Measurements from ENCODE around the gene PHLDB1.
"Not testable (repeated sequence)": the region's sequence is repeated elsewhere in the genome, so short reads cannot be mapped to it uniquely, and the experiment has no call there.

PHLDB1 gene

DNA sequence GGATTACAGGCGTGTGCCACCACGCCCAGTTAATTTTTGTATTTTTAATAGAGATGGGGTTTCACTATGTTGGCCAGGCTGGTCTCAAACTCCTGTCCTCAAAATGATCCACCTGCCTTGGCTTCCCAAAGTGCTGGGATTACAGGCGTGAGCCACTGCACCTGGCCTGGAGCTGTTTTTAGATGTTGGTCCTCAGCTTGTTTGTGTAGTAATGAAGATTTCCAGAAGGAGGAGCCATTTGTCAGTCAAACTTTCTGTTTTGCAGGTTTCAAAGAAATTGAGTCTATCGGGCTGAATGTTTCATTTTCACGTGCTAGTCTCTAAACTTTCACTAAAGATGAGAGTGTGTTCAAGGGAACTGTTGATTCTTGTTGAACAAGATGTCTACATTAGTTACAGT lies 12.4 kb upstream of the PHLDB1 start:
- not testable (repeated sequence) for H3K4me3 Mint-ChIP-seq, DNase-seq, H3K9me3 Mint-ChIP-seq, H3K27me3 Mint-ChIP-seq
- H3K36me3 Mint-ChIP-seq = peaks cover 55% of the 10 kb centered on the region
- H3K27ac Mint-ChIP-seq = peak overlapping the region; percentile 73
- CTCF ChIA-PET = interaction anchor here (0.9 to 4.8 kb wide), 13 partner anchors 11 to 335 kb away, joined by 3 to 55 read pairs (median 5); partner anchors contain the start of gene PHLDB1
- H3K4me1 Mint-ChIP-seq = peaks cover 19% of the 10 kb centered on the region

DNA sequence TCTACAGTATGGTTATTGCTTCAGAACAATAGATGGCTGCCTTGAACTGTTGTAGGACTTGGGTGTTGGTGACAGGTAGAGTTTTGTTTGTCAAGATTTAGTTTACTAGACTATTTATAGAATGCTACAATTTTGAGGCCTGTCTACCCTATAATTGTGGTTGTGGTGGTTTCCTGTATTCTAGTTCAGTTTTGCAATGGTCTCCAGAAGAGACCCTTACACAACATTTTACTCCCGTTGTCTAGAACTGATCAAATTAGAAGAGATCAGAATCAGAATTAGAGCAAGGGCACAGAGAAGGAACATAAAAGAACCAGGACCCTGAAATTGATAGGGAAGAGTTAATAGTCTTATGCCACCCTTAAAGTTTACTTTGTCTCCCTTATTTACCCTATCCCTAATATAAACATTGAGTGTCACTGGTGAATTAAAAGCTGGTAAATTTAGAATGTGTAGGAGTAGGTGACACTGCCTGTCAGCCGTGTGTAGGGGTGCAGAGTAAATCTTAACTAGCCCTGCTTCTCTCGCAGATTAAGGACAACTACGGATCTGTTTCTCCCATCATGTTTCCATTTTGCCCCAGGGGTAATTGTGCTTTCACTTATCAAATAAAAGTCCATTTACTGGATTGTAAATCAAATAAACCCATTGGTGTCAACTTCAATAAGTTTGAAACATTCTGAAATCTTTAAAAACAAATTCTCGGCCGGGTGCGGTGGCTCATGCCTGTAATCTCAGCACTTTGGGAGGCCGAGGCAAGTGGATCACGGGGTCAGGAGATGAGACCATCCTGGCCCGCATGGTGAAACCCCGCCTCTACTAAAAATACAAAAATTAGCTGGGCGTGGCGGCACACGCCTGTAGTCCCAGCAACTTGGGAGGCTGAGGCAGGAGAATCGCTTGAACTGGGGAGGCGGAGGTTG lies 10.9 kb upstream of the PHLDB1 start:
- Mint-ChIP-seq H3K36me3 (peaks cover 54% of the 10 kb centered on the region), H3K4me1 (peaks cover 19% of the 10 kb centered on the region), H3K27ac (peak overlapping the region; percentile 72), H3K9me3 (no peaks in the 10 kb centered on the region), H3K27me3 (no peaks in the 10 kb centered on the region), H3K4me3 (no peak overlapping the region)
- DNase-seq = no peak
- CTCF ChIA-PET = interaction anchor here (1.1 to 4.7 kb wide), 3 partner anchors 9 to 13 kb away, joined by 3 to 46 read pairs (median 33); partner anchors contain the start of gene PHLDB1

DNA sequence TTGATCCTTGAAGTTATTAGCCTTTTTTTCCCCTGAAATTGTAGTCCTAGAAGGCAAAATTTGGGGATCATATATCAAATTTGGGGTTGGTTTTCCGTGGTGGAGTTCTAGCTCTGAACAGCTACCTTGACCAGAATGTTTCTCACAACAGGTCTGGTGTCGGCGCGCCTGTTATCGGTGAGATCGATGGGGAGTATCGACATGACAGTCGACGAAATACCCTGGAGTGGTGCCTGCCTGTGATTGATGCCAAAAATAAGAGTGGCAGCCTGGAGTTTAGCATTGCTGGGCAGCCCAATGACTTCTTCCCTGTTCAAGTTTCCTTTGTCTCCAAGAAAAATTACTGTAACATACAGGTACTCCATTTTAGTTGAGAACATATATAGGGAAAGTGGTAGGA lies 9.9 kb upstream of the PHLDB1 start:
- DNase-seq = no peak
- Mint-ChIP-seq H3K4me3 (no peak overlapping the region), H3K9me3 (no peaks in the 10 kb centered on the region), H3K27me3 (no peaks in the 10 kb centered on the region), H3K4me1 (peaks cover 19% of the 10 kb centered on the region), H3K36me3 (peaks cover 59% of the 10 kb centered on the region), H3K27ac (no peak overlapping the region)
- CTCF ChIA-PET = interaction anchor here (1.1 kb wide), 1 partner anchor 9 kb away, joined by 3 read pairs; the partner anchor contains the start of gene PHLDB1

DNA sequence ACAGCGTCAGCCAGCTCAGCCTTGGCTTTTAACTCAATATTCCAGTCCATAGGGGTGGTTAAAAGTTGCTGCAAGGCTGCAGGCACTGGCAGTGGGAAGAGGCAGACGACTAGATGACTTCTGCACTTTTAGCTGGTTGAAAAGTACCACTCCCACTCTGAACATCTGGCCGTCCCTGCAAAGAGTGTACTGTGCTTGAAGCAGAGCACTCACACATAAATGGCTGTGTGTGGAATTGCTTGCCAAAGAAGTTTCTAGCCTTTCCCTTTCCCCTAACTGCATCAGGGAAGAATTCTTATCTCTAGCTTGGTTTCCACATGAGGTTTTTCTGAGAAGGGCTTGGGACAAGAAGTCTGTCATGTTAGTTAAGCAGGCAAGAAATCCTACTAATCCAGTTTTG lies 5.1 kb upstream of the PHLDB1 start:
- DNase-seq = no peak
- H3K4me3 Mint-ChIP-seq = no peak overlapping the region
- peak overlapping the region; percentile 0 for H3K27ac Mint-ChIP-seq
- H3K9me3 Mint-ChIP-seq = no peaks in the 10 kb centered on the region
- peaks cover 42% of the 10 kb centered on the region for H3K36me3 Mint-ChIP-seq
- peaks cover 4% of the 10 kb centered on the region for H3K4me1 Mint-ChIP-seq
- CTCF ChIA-PET = no interaction called here
- peaks cover 24% of the 10 kb centered on the region for H3K27me3 Mint-ChIP-seq

DNA sequence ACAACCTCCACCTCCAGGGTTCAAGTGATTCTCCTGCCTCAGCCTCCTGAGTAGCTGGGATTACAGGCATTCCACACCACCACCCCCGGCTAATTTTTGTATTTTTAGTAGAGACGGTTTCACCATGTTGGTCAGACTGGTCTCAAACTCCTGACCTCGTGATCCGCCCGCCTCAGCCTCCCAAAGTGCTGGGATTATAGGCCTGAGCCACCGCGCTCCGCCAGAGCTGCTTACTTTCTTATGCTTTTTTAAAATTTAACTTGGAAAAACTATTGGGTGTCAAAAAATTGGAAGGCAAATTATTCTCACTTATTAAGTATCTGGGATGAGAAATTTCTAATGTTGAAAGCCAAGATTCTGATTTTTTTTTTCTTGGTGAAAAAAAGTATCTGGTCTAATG lies 3.7 kb upstream of the PHLDB1 start:
- H3K27ac Mint-ChIP-seq, H3K9me3 Mint-ChIP-seq, H3K4me3 Mint-ChIP-seq, H3K4me1 Mint-ChIP-seq, DNase-seq: not testable (repeated sequence)
- CTCF ChIA-PET = interaction anchor here (0.6 to 4.9 kb wide), 3 partner anchors 10 to 734 kb away, joined by 3 to 46 read pairs (median 4); no protein-coding TSS in a partner anchor
- Mint-ChIP-seq H3K27me3 (peaks cover 38% of the 10 kb centered on the region), H3K36me3 (peaks cover 34% of the 10 kb centered on the region)

DNA sequence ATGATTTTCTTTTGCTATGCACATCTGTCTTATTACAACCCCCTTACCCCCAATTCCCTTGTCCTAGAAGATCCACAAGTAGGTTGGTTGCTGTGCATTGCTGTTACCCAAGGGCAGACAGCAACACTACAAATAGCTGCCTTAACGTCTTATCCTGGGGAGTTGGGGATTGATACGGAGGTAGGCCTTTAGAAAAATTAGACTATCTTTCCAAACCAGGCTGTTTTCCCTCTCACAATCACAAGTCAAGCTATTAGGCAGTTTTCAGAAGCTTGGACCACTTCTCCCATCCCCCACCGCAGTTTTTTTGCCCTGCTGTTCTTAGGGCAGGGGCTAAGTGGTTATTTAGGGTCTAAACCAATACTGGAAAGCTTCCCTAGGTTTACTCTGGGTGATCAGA lies 2.8 kb upstream of the PHLDB1 start:
- Mint-ChIP-seq H3K4me3 (no peak overlapping the region), H3K9me3 (no peaks in the 10 kb centered on the region), H3K27ac (no peak overlapping the region), H3K4me1 (peaks cover 15% of the 10 kb centered on the region), H3K27me3 (peaks cover 46% of the 10 kb centered on the region), H3K36me3 (peaks cover 31% of the 10 kb centered on the region)
- CTCF ChIA-PET = interaction anchor here (0.6 to 4.9 kb wide), 3 partner anchors 9 to 322 kb away, joined by 3 to 46 read pairs (median 4); no protein-coding TSS in a partner anchor
- DNase-seq = no peak

DNA sequence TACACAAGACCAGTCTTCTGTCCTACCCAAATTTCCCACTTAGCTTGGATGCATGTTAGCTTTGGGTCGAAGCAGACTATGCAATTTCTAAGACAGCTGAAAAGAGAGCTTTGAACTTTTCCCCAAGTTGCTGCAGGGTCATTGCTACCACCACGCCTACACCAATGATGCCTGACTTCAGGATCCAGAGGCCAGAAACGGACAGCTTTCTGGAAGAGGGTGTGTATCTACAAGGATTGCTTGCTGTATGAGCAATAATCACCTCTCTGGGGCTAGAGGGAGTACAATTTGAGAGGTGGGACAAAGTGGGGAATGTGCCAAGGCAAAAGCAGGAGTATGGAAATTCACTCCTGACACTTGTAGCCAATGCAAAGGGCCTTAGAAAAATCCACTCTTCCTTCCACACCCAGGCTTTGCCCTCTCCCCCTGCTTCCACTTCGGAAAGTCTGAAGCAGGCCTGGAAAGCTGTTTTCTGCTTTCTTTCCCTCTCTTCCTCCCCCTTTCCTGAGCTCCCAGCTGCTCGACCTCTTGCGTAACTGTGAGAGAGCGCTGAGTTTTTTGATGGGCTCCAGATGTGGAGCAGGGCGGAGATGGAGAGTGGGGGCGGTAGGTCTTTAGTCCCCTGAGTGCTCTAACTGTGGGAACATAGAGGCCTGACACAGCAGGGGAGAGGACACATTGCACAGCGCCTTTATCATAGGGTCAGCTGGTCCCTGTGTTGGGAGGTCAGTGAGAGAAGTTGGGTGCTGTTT lies 2.1 kb upstream of the PHLDB1 start:
- H3K4me1 Mint-ChIP-seq = peaks cover 20% of the 10 kb centered on the region
- no peaks in the 10 kb centered on the region for H3K9me3 Mint-ChIP-seq
- H3K27me3 Mint-ChIP-seq = peaks cover 54% of the 10 kb centered on the region
- H3K36me3 Mint-ChIP-seq = peaks cover 24% of the 10 kb centered on the region
- H3K4me3 Mint-ChIP-seq = no peak overlapping the region
- CTCF ChIA-PET = interaction anchor here (0.6 to 4.9 kb wide), 3 partner anchors 9 to 321 kb away, joined by 3 to 46 read pairs (median 4); no protein-coding TSS in a partner anchor
- no peak for DNase-seq
- no peak overlapping the region for H3K27ac Mint-ChIP-seq

DNA sequence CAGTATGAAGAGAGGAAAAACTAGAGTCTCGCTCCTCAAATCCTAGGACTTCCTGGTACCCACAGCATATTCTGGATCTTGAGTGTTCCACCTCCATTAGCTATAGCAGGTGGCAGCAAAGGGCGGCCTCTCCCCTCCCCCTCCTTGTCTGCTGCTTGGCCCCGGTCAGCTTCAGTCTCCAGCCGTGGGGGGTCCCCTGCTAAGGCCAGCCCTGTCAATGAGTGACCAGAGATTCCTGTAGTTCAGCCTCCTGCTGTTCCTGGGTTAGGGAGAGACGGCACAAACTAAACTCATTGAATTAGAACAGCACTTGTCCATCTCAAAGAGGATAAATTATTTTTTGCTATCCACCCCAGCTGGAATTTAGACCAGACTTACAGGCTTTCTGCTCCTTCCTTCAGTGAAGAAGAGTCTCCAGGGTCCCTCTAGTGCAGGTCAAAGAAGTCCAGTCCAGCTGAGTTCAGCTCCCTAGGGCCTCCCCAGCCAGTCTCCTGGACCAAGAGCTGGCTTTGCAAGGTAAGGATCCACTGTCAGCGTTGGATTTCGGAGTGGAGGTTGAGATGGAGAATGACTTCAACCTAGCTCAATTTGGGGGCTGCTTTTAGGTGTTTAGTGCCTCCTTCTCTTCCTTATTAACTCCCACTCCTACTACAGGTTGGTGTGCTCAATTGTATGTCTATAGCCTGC lies 1.1 kb upstream of the PHLDB1 start:
- Mint-ChIP-seq H3K27ac (no peak overlapping the region), H3K4me3 (peak overlapping the region; percentile 46), H3K27me3 (peaks cover 64% of the 10 kb centered on the region), H3K4me1 (peaks cover 23% of the 10 kb centered on the region), H3K9me3 (no peaks in the 10 kb centered on the region), H3K36me3 (peaks cover 20% of the 10 kb centered on the region)
- DNase-seq = no peak
- CTCF ChIA-PET = interaction anchor here (1.6 to 4.9 kb wide), 2 partner anchors 9 to 12 kb away, joined by 3 to 46 read pairs; no protein-coding TSS in a partner anchor

DNA sequence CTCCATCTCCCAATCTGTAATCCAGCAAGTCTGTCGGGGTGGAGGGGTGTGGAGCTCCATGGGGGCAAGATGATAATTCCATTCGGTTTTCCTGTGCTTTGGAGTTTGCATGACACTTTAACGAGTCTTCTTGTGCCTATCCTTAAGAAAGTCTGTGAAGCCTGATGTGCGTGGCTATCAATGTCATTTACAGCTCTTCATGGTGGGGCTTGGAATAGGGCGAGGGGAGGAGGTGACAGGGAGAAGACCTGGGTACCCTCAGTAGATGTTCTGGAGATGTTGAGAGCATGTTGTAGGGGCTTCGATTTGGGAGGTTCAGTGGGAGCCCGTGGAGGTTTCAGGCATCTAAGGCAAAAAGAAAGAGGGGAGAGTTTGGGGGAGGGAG lies 579 bp upstream of the PHLDB1 start:
- peaks cover 24% of the 10 kb centered on the region for H3K4me1 Mint-ChIP-seq
- no peaks in the 10 kb centered on the region for H3K9me3 Mint-ChIP-seq
- H3K4me3 Mint-ChIP-seq = peak overlapping the region; percentile 46
- H3K36me3 Mint-ChIP-seq = peaks cover 15% of the 10 kb centered on the region
- peaks cover 65% of the 10 kb centered on the region for H3K27me3 Mint-ChIP-seq
- CTCF ChIA-PET = interaction anchor here (1.6 to 4.9 kb wide), 2 partner anchors 10 to 13 kb away, joined by 3 to 46 read pairs; no protein-coding TSS in a partner anchor
- no peak for DNase-seq
- H3K27ac Mint-ChIP-seq = no peak overlapping the region

DNA sequence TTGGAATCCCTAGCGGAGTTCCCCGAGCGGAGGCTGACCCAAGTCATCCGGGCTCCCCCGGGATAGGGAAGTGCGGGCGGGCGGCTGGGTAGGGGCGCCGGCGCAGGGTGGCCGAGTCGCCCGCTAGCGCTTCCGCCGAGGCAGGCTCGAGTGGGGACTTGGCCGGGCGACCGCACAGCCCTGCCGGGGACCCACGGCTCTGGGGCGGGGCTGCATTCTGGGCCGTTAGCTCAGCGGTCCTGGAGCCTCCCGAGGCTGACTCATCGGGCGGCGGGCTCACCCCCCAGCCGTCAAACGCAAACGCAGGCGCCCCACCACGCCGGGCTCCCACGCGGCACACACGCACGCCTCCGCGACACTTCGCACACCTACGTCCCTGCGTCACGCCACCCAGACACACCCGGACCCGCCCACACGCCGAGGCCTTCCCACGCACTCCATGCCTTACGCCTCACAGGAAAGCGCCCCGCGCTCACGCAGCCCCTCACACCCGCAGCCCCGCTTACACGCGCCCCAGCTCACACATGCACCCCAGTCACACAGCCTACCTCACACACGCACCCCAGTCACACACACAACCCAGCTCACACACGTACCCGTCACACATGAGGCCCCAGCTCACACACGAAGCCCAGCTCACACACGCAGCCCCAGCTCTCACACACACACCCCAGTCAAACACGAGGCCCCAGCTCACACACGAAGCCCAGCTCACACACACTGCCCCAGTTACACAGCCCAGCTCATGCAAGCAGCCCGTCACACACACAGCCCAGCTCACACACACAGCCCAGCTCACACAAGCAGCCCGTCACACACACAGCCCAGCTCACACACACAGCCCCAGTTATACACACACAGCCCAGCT lies 1.2 kb downstream of the PHLDB1 start:
- peak; percentile 79 for DNase-seq
- peak overlapping the region; percentile 66 for H3K4me3 Mint-ChIP-seq
- CTCF ChIA-PET = interaction anchor here (0.6 to 2.8 kb wide), 8 partner anchors 11 to 165 kb away, joined by 3 to 33 read pairs (median 4); partner anchors contain the start of gene ARCN1
- H3K9me3 Mint-ChIP-seq = no peaks in the 10 kb centered on the region
- no peak overlapping the region for H3K27ac Mint-ChIP-seq
- H3K4me1 Mint-ChIP-seq = peaks cover 24% of the 10 kb centered on the region
- peaks cover 4% of the 10 kb centered on the region for H3K36me3 Mint-ChIP-seq
- peaks cover 81% of the 10 kb centered on the region for H3K27me3 Mint-ChIP-seq

DNA sequence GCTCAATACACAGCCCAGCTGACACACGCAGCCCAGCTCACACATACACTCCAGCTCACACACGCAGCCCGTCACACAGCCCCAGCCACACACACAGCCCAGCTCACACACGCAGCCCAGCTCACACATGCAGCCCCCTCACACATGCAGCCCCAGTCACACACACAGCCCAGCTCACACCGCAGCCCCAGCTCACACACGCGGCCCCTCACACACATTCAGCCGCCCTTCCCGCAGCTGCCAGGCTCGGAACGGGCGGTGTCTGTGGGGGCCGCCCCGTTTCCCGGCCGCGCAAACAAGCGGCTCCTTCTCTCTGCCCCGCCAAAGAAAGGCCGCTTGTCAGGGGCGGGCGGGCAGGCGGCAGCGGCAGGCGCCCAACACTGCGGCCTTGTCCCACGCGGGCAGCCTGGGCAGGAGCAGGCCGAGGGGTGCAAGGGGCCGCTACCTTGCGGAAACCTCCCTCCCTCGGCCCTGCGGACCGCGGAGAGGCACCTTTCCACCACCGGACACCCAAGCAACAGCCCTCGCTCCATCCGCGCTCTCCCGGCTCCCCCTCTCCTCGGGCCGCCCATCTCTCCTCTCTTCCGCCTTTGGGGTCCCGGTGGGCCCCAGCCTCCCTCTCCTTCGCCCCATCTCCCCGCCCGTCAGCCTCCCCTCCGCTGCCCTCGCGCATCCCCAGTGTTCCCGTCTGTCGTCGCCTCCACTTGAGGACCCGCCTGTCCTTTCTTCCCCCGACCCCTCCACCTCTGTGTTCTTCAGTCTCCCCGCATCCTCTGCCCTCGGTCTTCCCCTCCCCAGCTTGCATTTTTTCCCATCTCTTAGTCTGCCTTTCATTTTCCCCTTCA lies 2.2 kb downstream of the PHLDB1 start:
- Mint-ChIP-seq H3K4me1 (peaks cover 24% of the 10 kb centered on the region), H3K36me3 (no peaks in the 10 kb centered on the region), H3K4me3 (peak overlapping the region; percentile 66), H3K27ac (no peak overlapping the region), H3K27me3 (peaks cover 91% of the 10 kb centered on the region), H3K9me3 (no peaks in the 10 kb centered on the region)
- CTCF ChIA-PET = interaction anchor here (0.5 to 2.8 kb wide), 8 partner anchors 10 to 149 kb away, joined by 3 to 33 read pairs (median 4); partner anchors contain the start of gene ARCN1
- peak; percentile 42 for DNase-seq

DNA sequence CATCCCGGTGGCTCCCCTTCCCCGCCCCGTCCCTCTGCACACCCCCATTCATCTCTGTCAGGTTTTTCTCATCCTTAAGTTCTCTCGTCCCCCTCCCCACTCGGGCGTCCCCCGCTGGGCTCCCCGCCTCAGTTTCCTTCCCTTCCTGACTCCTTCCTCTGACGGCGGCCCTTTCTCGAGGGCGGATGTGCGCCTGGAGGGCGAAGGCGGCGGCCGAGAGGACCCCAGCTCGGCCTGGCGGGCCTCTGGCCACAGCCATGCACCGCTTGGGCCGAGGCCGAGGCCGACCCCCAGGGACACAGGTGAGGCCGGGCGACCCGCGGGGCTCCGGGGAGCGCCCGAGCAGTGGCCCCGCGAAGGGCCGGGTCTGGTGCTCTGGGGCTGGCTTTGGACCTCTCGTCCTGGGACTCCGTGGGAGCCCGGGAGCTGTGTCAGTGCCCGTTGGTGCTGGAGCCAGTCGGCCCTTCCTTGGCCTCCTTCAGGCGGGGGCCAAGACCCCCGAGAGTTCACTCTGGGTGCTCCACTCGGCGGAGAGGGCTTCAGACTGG lies 2.9 kb downstream of the PHLDB1 start:
- Mint-ChIP-seq H3K4me3 (peak overlapping the region; percentile 66), H3K27me3 (peaks cover 87% of the 10 kb centered on the region), H3K9me3 (no peaks in the 10 kb centered on the region), H3K27ac (no peak overlapping the region), H3K36me3 (no peaks in the 10 kb centered on the region), H3K4me1 (peaks cover 24% of the 10 kb centered on the region)
- no peak for DNase-seq
- CTCF ChIA-PET = interaction anchor here (2.8 kb wide), 1 partner anchor 16 kb away, joined by 33 read pairs; no protein-coding TSS in a partner anchor
